Right cardiac atrium (tissue), 5 donors: ENCODE data around the gene PACRG. TPM values are rescaled to one million over a fixed set of nuclear protein-coding genes. Genes with fewer than 3 reads are reported as not detected.

Experiments used
- ATAC-seq, 2 donors: fragments of 200-7000 bp; cut with Tn5 transposase; one replicate each; pipeline versions ENCODE4 v1.8.0 to v1.9.1; 2020; ENCODE audit warnings: moderate library complexity in 2 of 2, mild to moderate bottlenecking in 1 of 2
- DNase-seq, 3 donors: peaks; one replicate each; pipeline ENCODE4 v3.0.0-alpha.2; 2020
- H3K27ac ChIP-seq: one replicate; pipeline ENCODE4 v1.5.1; 2013; ENCODE audit warnings: mild to moderate bottlenecking, low read length, control low read depth, moderate library complexity
- H3K27me3 ChIP-seq: one replicate; pipeline ENCODE4 v1.6.1; 2013; ENCODE audit not compliant: control insufficient read depth, insufficient read depth
- H3K4me1 ChIP-seq: one replicate; pipeline ENCODE4 v1.6.1; 2013; ENCODE audit warnings: low read length; ENCODE audit not compliant: control insufficient read depth, insufficient read depth
- H3K4me3 ChIP-seq: one replicate; pipeline ENCODE4 v1.5.1; 2013; ENCODE audit warnings: low read length, control low read depth
- H3K9me3 ChIP-seq: one replicate; pipeline ENCODE4 v1.6.1; 2013; ENCODE audit warnings: low read length; ENCODE audit not compliant: control insufficient read depth
- WGBS: extraction: QIAGEN DNeasy Blood & Tissue Kit; methylation state at CpG from one replicate; pipeline ENCODE4 v1.1.7; 2013; 5-methylcytosine and 5-hydroxymethylcytosine counted together
- intact Hi-C, 4 donors: fragments of 100-400 bp; cut with DNase I; formaldehyde crosslinking; loops; one replicate each; pipeline versions ENCODE4 v1.11.0 to v1.14.0; 2022 to 2023
- polyA plus RNA-seq: library from polyadenylated mRNA; stranded (reverse); fragments of 200-250 nt; gene quantifications from one replicate; pipeline ENCODE4 v1.2.3, GENCODE V29; 2013
- total RNA-seq, 4 donors: library from RNA; stranded (reverse); fragmentation: NEBNext Ultra II Directional; extraction: Animal tissue kit (Norgen Biotek cat#: 25700); gene quantifications; one replicate each; pipeline ENCODE4 v1.2.1, GENCODE V29; 2021
- donor health status: healthy with polysubstance abuse.
- donor health status: DM: no; HTN: yes; CAD: no.
- donor health status: DM: no; HTN: no; CAD: no.
- donor health status: DM: no; HTN: yes; CAD: no; lungs with severe emphysema.
- donor health status: DM: yes; HTN: yes; CAD: no.

PACRG gene
- total and polyA plus RNA-seq, 5 donors = 3.9 to 9.4 (median 4.9) TPM

- Histone ChIP-seq H3K9me3 (no peaks in the 10 kb centered on the region), H3K27ac (no peak overlapping the region), H3K4me3 (no peak overlapping the region), H3K4me1 (no peaks in the 10 kb centered on the region), H3K27me3 (no peaks in the 10 kb centered on the region)
- ATAC-seq = peak in 1 of 2 donors; percentile 75
- intact Hi-C loops = no loop called here
- peak in 2 of 3 donors; percentile 24 to 36 for DNase-seq
- WGBS = 59% methylated on average over 7 of the region's 7 CpGs
These were observed 49.3 kb downstream of the PACRG start for GRCh38 chr6:162777091-162777490.

DNA sequence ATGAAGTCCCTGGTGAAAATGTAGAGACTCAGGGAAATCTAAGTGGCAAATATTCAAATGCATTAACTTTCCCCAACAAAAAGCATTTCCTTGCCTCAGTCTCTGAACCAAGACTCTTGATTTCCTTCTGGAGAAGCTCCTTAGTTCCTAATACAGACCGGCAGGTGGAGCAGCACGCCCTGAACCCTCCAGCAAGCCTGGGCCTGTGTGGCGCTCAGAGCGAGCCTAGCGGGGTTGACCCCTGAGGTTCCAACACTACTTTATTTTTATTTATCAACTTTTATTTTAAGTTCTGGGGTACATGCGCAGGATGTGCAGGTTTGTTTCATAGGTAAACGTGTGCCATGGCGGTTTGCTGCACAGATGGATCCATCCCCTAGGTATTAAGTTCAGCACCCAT is 50.8 kb downstream of the PACRG start:
- Histone ChIP-seq H3K27ac (no peak overlapping the region), H3K4me1 (no peaks in the 10 kb centered on the region), H3K27me3 (no peaks in the 10 kb centered on the region), H3K4me3 (no peak overlapping the region), H3K9me3 (no peaks in the 10 kb centered on the region)
- WGBS = 97% methylated on average over 8 of the region's 8 CpGs
- intact Hi-C loops = no loop called here
- ATAC-seq (no peak), DNase-seq (no peak)

GRCh38 chr6:162785632-162786242 is 58.0 kb downstream of the PACRG start:
- 81% methylated on average over 8 of the region's 8 CpGs for WGBS
- H3K4me3 ChIP-seq = no peak overlapping the region
- H3K27me3 ChIP-seq = no peaks in the 10 kb centered on the region
- no peaks in the 10 kb centered on the region for H3K4me1 ChIP-seq
- ATAC-seq (peak; percentile 93 to 96), DNase-seq (peak; percentile 18 to 67 (median 45))
- H3K9me3 ChIP-seq = no peaks in the 10 kb centered on the region
- intact Hi-C loops = no loop called here
- no peak overlapping the region for H3K27ac ChIP-seq

- WGBS = 76% methylated on average over 4 of the region's 4 CpGs
- Histone ChIP-seq H3K9me3 (no peaks in the 10 kb centered on the region), H3K27me3 (no peaks in the 10 kb centered on the region), H3K27ac (no peak overlapping the region), H3K4me3 (no peak overlapping the region), H3K4me1 (no peaks in the 10 kb centered on the region)
- no peak for ATAC-seq
- no peak for DNase-seq
- intact Hi-C loops = no loop called here
These were observed 70.9 kb downstream of the PACRG start for GRCh38 chr6:162798546-162799266.

- no peak for ATAC-seq
- no peaks in the 10 kb centered on the region for H3K27me3 ChIP-seq
- H3K4me3 ChIP-seq = no peak overlapping the region
- H3K27ac ChIP-seq = no peak overlapping the region
- intact Hi-C loops = no loop called here
- H3K4me1 ChIP-seq = no peaks in the 10 kb centered on the region
- no peaks in the 10 kb centered on the region for H3K9me3 ChIP-seq
- no peak for DNase-seq
- WGBS = 84% methylated on average over 10 of the region's 10 CpGs
These were observed 86.7 kb downstream of the PACRG start for GRCh38 chr6:162814426-162814973.

GRCh38 chr6:162817196-162817595 is 89.4 kb downstream of the PACRG start:
- WGBS = 91% methylated on average over 6 of the region's 6 CpGs
- H3K4me1 ChIP-seq = no peaks in the 10 kb centered on the region
- H3K27ac ChIP-seq = no peak overlapping the region
- no peak for ATAC-seq
- no peaks in the 10 kb centered on the region for H3K27me3 ChIP-seq
- no peak for DNase-seq
- no peaks in the 10 kb centered on the region for H3K9me3 ChIP-seq
- no peak overlapping the region for H3K4me3 ChIP-seq
- intact Hi-C loops = no loop called here

DNA sequence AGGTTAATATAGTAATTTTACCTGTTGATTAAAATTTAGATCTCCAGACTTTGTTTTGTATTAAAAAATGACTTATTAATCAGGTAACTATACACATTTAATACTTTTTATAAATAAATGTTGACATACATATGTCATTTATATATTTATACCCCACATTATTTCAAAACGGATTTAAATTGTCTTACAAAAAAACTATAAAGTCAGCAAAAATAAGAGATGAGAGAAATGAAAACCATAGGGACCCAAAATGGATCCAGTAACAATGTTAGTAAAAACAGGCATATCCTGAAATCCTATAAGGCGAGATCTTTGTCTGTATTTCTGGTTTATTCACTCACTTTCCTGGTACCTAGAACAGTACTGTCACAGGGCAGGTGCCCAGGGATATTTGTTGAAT is 91.5 kb downstream of the PACRG start:
- no peaks in the 10 kb centered on the region for H3K9me3 ChIP-seq
- no peaks in the 10 kb centered on the region for H3K4me1 ChIP-seq
- no peaks in the 10 kb centered on the region for H3K27me3 ChIP-seq
- DNase-seq (no peak), ATAC-seq (no peak)
- intact Hi-C loops = no loop called here
- no peak overlapping the region for H3K4me3 ChIP-seq
- no peak overlapping the region for H3K27ac ChIP-seq
- WGBS = 89% methylated on average over 2 of the region's 2 CpGs

DNA sequence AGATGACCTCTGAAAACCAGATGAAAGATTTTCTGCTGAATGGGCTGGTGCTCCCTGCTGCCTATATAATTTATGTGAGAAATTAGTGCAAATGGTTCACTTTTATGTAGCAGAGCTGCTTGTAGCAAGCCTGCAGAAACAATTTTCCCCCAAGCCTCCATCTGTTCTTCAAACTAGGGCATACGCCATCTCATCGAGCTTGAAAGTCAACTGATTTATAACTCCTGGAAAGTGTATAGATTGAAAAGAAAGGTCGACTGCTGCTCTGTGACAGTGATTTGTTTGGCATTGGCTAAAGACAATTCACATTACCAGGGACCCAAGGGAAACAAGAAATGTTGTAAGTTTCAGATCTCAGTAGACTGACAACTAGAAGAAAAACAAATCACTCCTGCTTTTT is 93.3 kb downstream of the PACRG start:
- Histone ChIP-seq H3K9me3 (no peaks in the 10 kb centered on the region), H3K4me1 (no peaks in the 10 kb centered on the region), H3K27me3 (no peaks in the 10 kb centered on the region), H3K4me3 (no peak overlapping the region), H3K27ac (no peak overlapping the region)
- no peak for DNase-seq
- intact Hi-C loops = no loop called here
- ATAC-seq = no peak
- WGBS = 36% methylated on average over 3 of the region's 3 CpGs

GRCh38 chr6:162825597-162825996 is 97.8 kb downstream of the PACRG start:
- intact Hi-C loops = no loop called here
- 60% methylated on average over 6 of the region's 6 CpGs for WGBS
- Histone ChIP-seq H3K4me3 (no peak overlapping the region), H3K4me1 (peaks cover 2% of the 10 kb centered on the region), H3K9me3 (no peaks in the 10 kb centered on the region), H3K27ac (no peak overlapping the region), H3K27me3 (no peaks in the 10 kb centered on the region)
- DNase-seq = no peak
- ATAC-seq = no peak

- no peak overlapping the region for H3K27ac ChIP-seq
- no peaks in the 10 kb centered on the region for H3K9me3 ChIP-seq
- intact Hi-C loops = no loop called here
- ATAC-seq (no peak), DNase-seq (no peak)
- no peak overlapping the region for H3K4me3 ChIP-seq
- H3K27me3 ChIP-seq = no peaks in the 10 kb centered on the region
- 76% methylated on average over 8 of the region's 8 CpGs for WGBS
- peaks cover 2% of the 10 kb centered on the region for H3K4me1 ChIP-seq
These were observed 101.4 kb downstream of the PACRG start for GRCh38 chr6:162829013-162829742.

DNA sequence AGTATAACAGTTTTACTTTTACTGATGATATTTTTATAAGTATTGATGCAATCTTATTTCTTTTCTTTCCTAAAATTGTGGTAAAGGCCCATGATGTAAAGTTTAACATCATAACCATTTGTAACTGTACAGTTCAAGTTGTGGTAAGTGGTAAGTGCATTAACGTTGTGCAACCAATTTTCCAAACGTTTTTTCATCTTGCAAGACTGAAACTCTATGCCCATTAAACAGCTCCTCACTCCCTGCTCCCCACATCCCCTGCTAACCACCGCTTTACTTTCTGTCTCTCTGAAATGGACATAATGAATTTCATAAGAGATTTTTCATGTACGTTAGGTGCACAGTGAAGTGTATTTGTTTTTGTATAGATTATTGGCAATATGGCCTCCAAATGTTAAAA is 106.0 kb downstream of the PACRG start:
- DNase-seq = no peak
- WGBS = 81% methylated on average over 4 of the region's 4 CpGs
- H3K4me3 ChIP-seq = no peak overlapping the region
- ATAC-seq = no peak
- intact Hi-C loops = no loop called here
- no peak overlapping the region for H3K27ac ChIP-seq
- H3K27me3 ChIP-seq = no peaks in the 10 kb centered on the region
- H3K9me3 ChIP-seq = no peaks in the 10 kb centered on the region
- no peaks in the 10 kb centered on the region for H3K4me1 ChIP-seq
